SK-N-SH treated with all-trans-retinoic acid at 6 μM for 48 hours (cell line): ENCODE measurements around the gene BCL7B.
A peak's percentile ranks its signal among the peaks of the same experiment; 100 is the strongest.

Experiments used
- ATAC-seq: fragments of 200-7000 bp; cut with Tn5 transposase; 3 replicates; pipeline ENCODE4 v1.9.1; 2020; ENCODE audit warnings: mild to moderate bottlenecking, moderate library complexity
- CSDC2 ChIP-seq: fragments of 250-450 bp; sonication (Bioruptor Pico); IDR thresholded peaks from 2 replicates; pipeline ENCODE4 v1.5.0; 2020; ENCODE audit warnings: mild to moderate bottlenecking, moderate library complexity
- ESRRG ChIP-seq: fragments of 250-450 bp; sonication (Bioruptor Pico); IDR thresholded peaks from 2 replicates; pipeline ENCODE4 v1.6.1; 2021; ENCODE audit warnings: mild to moderate bottlenecking
- GLIS3 ChIP-seq: fragments of 250-450 bp; sonication (Bioruptor Pico); IDR thresholded peaks from 2 replicates; pipeline ENCODE4 v1.5.0; 2020; ENCODE audit warnings: mild to moderate bottlenecking, moderate library complexity
- ISL1 ChIP-seq: fragments of 250-450 bp; sonication (Bioruptor Pico); IDR thresholded peaks from 2 replicates; pipeline ENCODE4 v2.1.2; 2022; ENCODE audit warnings: mild to moderate bottlenecking, moderate library complexity
- OSR1 ChIP-seq: fragments of 250-450 bp; sonication (Bioruptor Pico); IDR thresholded peaks from 2 replicates; pipeline ENCODE4 v1.8.0; 2022; ENCODE audit warnings: moderate library complexity, mild to moderate bottlenecking, inconsistent platforms
- PPARA ChIP-seq: fragments of 250-450 bp; sonication (Bioruptor Pico); IDR thresholded peaks from 2 replicates; pipeline ENCODE4 v1.5.0; 2020; ENCODE audit warnings: mild to moderate bottlenecking, borderline replicate concordance
- RARB ChIP-seq: fragments of 250-450 bp; sonication (Bioruptor Pico); IDR thresholded peaks from 2 replicates; pipeline ENCODE4 v1.8.0; 2021; ENCODE audit warnings: mild to moderate bottlenecking, moderate library complexity
- SNAI2 ChIP-seq: fragments of 250-450 bp; sonication (Bioruptor Pico); IDR thresholded peaks from 2 replicates; pipeline ENCODE4 v1.5.0; 2020; ENCODE audit warnings: mild to moderate bottlenecking, moderate library complexity
- TCF4 ChIP-seq: fragments of 250-450 bp; sonication (Bioruptor Pico); IDR thresholded peaks from 2 replicates; pipeline ENCODE4 v1.8.0; 2021; ENCODE audit warnings: mild to moderate bottlenecking, moderate library complexity, borderline replicate concordance
- TOX ChIP-seq: fragments of 250-450 bp; sonication (Bioruptor Pico); IDR thresholded peaks from 2 replicates; pipeline ENCODE4 v1.8.0; 2021; ENCODE audit warnings: mild to moderate bottlenecking, moderate library complexity, borderline replicate concordance
- ZC3H10 ChIP-seq: fragments of 250-450 bp; sonication (Bioruptor Pico); IDR thresholded peaks from 2 replicates; pipeline ENCODE4 v1.5.1; 2021; ENCODE audit warnings: mild to moderate bottlenecking, moderate library complexity
- ZFP3 ChIP-seq: fragments of 250-450 bp; sonication (Bioruptor Pico); IDR thresholded peaks from 2 replicates; pipeline ENCODE4 v1.5.0; 2020; ENCODE audit warnings: mild to moderate bottlenecking, moderate library complexity
- ZFP30 ChIP-seq: fragments of 450-650 bp; formaldehyde crosslinking; IDR thresholded peaks from 2 replicates; pipeline ENCODE4 v1.5.0; 2022; ENCODE audit warnings: mild to moderate bottlenecking, moderate library complexity
- ZNF565 ChIP-seq: fragments of 450-650 bp; formaldehyde crosslinking; conservative IDR thresholded peaks from 2 replicates; pipeline ENCODE4 v1.5.0; 2020; ENCODE audit warnings: low read depth, mild to moderate bottlenecking, moderate library complexity
- ZNF70 ChIP-seq: fragments of 450-650 bp; formaldehyde crosslinking; IDR thresholded peaks from 2 replicates; pipeline ENCODE4 v1.5.0; 2020; ENCODE audit warnings: mild to moderate bottlenecking, moderate library complexity
- ZNF8 ChIP-seq: fragments of 450-650 bp; formaldehyde crosslinking; IDR thresholded peaks from 2 replicates; pipeline ENCODE4 v1.5.0; 2020; ENCODE audit warnings: mild to moderate bottlenecking, moderate library complexity
- TF ChIP-seq, protein P1 (sequence below): fragments of 250-450 bp; sonication (Bioruptor Pico); IDR thresholded peaks from 2 replicates; pipeline ENCODE4 v1.8.0; 2021; ENCODE audit warnings: low read depth, mild to moderate bottlenecking, moderate library complexity, borderline replicate concordance
- TF ChIP-seq, protein P2 (sequence below): fragments of 250-450 bp; sonication (Bioruptor Pico); IDR thresholded peaks from 2 replicates; pipeline ENCODE4 v1.5.1; 2020; ENCODE audit warnings: low read depth, mild to moderate bottlenecking, moderate library complexity
- TF ChIP-seq, protein P3 (sequence below): fragments of 250-450 bp; sonication (Bioruptor Pico); IDR thresholded peaks from 2 replicates; pipeline ENCODE4 v1.5.1; 2021; ENCODE audit warnings: mild to moderate bottlenecking, moderate library complexity

The BCL7B gene

DNA sequence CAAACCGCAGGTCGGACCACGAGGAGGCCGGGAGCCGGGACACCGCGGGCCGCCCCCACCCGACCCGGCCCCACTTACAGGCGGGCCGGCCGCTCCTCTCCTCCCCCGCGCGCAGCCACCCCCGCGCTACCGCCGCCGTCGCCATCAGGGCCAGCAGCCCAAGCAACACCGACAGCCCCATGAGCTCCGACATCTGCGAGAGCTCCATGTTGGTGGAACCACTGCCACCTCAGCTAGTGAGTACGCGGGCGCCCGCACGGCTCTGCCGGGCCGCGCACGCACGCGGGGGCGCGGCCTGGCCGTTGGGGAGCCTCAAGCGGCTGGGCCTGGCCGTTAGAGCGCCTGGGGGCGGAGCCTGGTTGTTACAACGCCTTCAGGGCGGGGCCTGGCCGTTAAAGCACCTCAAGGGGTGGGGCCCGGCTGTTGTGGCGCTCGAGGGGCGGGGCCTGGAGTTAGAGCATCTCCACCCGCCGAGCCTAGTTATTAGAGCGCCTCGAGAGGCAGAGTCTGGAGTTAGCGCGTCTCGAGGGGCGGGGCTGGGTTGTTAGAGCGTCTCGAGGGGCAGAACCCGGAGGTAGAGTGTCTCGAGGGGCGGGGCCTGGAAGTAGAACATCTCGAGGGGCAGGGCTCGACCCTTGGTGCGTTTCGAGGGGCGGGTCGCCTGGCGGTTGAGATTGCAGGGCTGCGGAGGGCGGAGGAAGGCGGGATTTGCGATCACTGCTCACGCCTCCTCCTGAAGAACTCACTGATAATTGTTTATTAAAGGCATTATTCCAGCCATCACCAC is 21.0 kb upstream of the BCL7B start, which contains the start of gene TBL2:
TSS of gene TBL2 (minus strand) at position 238 of the 787 bp plus-strand sequence. CDS start at position 208, 30 bp downstream.
- peak; percentile 93 for ATAC-seq
- TF ChIP-seq, protein P1, sequence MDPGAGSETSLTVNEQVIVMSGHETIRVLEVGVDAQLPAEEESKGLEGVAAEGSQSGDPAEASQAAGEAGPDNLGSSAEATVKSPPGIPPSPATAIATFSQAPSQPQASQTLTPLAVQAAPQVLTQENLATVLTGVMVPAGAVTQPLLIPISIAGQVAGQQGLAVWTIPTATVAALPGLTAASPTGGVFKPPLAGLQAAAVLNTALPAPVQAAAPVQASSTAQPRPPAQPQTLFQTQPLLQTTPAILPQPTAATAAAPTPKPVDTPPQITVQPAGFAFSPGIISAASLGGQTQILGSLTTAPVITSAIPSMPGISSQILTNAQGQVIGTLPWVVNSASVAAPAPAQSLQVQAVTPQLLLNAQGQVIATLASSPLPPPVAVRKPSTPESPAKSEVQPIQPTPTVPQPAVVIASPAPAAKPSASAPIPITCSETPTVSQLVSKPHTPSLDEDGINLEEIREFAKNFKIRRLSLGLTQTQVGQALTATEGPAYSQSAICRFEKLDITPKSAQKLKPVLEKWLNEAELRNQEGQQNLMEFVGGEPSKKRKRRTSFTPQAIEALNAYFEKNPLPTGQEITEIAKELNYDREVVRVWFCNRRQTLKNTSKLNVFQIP (CRISPR knock-in tag), result no peak
- TF ChIP-seq CSDC2 (CRISPR knock-in tag) (peak; percentile 66; the same call in 1 of the 2 replicates), ZFP3 (CRISPR knock-in tag) (0 out of 2 replicates have a peak, but pooled peaks have one; percentile 1), ZC3H10 (CRISPR knock-in tag) (no peak), OSR1 (CRISPR knock-in tag) (no peak)
- TF ChIP-seq, protein P2, sequence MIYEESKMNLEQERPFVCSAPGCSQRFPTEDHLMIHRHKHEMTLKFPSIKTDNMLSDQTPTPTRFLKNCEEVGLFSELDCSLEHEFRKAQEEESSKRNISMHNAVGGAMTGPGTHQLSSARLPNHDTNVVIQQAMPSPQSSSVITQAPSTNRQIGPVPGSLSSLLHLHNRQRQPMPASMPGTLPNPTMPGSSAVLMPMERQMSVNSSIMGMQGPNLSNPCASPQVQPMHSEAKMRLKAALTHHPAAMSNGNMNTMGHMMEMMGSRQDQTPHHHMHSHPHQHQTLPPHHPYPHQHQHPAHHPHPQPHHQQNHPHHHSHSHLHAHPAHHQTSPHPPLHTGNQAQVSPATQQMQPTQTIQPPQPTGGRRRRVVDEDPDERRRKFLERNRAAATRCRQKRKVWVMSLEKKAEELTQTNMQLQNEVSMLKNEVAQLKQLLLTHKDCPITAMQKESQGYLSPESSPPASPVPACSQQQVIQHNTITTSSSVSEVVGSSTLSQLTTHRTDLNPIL, result no peak

DNA sequence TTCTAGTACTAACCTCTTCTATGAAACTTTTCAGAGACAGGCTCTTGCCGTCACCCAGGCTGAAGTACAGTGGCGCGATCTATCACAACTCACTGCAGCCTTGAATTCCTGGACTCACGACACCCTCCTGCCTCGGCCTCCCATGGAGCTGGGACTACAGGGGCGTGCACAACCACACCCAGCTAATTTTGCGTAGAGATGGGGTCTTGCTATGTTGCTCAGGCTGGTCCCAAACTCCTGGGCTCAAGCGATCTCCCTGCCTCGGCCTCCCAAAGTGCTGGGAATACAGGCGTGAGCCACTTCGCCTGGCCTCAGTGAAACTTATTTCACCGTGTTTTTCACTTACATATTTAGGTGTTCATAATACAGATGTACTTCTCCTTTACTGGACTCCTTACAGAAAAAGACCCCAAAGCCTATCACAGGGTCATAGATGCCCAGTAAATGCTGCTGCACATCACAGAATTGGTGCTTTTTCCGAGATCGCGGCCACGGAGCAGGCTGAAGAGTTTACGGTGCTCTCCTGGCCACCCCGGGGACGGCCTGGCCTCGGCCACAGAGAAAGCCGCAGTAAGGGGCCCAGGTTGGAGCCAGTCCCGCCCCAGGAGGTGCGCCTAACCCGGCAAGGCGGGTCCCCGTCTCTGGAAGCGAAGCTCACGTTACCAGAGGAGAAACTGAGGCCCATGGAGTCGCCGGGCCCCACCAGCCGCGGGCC is 20.3 kb upstream of the BCL7B start:
- TF ChIP-seq ZNF8 (CRISPR knock-in tag) (no peak), ZFP3 (CRISPR knock-in tag) (0 out of 2 replicates have a peak, but pooled peaks have one; percentile 24)
- TF ChIP-seq, all 23 proteins: peak for 1
- ATAC-seq, result peak; percentile 37

DNA sequence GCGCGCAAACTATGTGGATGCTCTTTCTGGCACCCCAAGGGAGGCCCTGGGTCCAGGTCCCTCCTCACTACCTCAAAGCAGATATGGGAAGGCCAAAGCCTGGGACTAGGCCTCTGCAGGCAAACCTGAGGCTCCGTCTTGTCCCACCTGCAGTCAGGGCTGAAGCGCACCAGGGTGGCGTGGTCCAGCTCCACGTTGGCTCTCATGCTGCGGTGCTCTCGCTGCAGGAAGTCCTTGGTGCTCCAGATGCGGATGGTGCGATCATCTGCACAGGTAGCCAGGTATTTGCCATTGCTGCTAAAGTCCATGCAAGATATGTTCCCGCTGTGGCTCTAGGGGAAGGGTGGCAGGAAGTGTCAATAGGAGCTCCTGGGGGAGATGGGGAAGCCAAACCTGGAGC is 16.3 kb upstream of the BCL7B start:
- ATAC-seq, result no peak
- TF ChIP-seq CSDC2 (CRISPR knock-in tag), result no peak
- no peak for TF ChIP-seq RARB (CRISPR knock-in tag)
- TF ChIP-seq ESRRG (CRISPR knock-in tag), result no peak
- TF ChIP-seq SNAI2, result no peak
- TF ChIP-seq, protein P2, result no peak
- TF ChIP-seq ZC3H10 (CRISPR knock-in tag), result no peak
- TF ChIP-seq ZFP30 (CRISPR knock-in tag), result no peak
- TF ChIP-seq ISL1 (CRISPR knock-in tag), result no peak
- no peak for TF ChIP-seq TCF4 (CRISPR knock-in tag)

DNA sequence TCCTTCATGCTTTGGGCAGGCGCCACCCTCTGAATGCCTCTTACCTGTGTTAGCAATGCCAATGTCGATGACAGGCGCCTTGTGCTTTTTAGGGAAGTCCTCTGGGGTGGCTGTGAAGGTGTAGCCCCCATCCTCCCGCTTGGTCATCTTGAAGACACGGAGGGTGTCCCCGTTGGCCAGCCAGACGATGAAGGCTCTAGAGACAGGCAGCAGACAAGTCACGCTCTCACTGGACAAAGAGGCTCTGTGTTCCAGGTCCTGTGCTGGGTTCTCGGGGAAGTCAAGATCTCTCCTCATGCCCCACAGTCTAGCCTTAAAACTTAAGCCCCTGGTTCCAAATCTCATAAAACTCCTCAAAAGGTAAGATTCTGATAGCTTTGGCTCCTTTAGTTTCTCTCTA is 15.8 kb upstream of the BCL7B start:
- ATAC-seq, result no peak
- no peak for TF ChIP-seq ZNF565 (CRISPR knock-in tag)
- TF ChIP-seq TOX (CRISPR knock-in tag), result no peak
- no peak for TF ChIP-seq ZNF70
- TF ChIP-seq, protein P2, result no peak
- TF ChIP-seq, protein P3, sequence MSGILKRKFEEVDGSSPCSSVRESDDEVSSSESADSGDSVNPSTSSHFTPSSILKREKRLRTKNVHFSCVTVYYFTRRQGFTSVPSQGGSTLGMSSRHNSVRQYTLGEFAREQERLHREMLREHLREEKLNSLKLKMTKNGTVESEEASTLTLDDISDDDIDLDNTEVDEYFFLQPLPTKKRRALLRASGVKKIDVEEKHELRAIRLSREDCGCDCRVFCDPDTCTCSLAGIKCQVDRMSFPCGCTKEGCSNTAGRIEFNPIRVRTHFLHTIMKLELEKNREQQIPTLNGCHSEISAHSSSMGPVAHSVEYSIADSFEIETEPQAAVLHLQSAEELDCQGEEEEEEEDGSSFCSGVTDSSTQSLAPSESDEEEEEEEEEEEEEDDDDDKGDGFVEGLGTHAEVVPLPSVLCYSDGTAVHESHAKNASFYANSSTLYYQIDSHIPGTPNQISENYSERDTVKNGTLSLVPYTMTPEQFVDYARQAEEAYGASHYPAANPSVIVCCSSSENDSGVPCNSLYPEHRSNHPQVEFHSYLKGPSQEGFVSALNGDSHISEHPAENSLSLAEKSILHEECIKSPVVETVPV (CRISPR knock-in tag), result no peak
- no peak for TF ChIP-seq GLIS3 (CRISPR knock-in tag)
- TF ChIP-seq, protein P1 (CRISPR knock-in tag), result no peak
- no peak for TF ChIP-seq PPARA (CRISPR knock-in tag)
- TF ChIP-seq SNAI2, result no peak
- no peak for TF ChIP-seq ZNF8 (CRISPR knock-in tag)
- no peak for TF ChIP-seq TCF4 (CRISPR knock-in tag)
